Measurements from ENCODE around the gene RASGEF1B.
"Not testable (repeated sequence)": the region's sequence is repeated elsewhere in the genome, so short reads cannot be mapped to it uniquely, and the experiment has no call there.

RASGEF1B gene

DNA sequence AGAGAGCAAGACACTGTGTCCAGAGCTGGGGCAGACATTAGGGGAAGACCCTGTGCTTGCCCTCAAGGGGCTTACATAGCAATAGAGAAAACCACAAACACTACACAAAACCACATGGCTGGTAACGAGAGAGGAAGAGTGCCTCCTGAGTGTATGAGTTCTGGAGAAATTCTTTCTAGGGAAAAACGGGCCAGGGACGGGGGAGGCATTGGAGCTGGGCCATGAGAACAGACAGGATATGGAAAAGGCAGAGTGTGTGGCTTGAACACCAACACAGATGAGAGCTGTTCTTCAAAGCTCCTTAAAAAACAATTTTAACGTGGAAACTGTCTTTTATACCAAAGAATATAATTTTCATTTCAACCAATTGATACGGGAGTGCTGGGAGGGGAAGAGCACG, 42.7 kb downstream of the RASGEF1B start:
- no peak for DNase-seq (ENCODE audit: low read depth)

DNA sequence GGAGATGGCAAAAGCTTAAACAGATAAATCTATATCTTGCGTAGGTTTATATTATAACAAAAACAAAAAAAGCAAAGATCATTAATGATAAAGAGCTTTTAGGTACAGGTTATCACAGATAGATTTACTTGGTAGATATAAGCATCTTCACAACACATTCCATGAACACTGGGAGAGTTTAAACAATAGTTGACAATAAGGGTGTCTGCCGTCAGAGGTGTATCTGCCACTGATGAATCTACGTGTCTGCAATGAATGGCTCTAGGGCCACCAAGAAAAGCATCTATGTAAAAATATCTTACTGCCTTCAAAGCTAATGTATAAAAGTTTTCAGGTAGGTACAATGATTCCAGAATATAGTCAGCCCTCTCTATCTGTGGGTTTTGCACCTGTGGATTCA, 43.7 kb downstream of the RASGEF1B start:
- no peak for DNase-seq (ENCODE audit: low read depth)

DNA sequence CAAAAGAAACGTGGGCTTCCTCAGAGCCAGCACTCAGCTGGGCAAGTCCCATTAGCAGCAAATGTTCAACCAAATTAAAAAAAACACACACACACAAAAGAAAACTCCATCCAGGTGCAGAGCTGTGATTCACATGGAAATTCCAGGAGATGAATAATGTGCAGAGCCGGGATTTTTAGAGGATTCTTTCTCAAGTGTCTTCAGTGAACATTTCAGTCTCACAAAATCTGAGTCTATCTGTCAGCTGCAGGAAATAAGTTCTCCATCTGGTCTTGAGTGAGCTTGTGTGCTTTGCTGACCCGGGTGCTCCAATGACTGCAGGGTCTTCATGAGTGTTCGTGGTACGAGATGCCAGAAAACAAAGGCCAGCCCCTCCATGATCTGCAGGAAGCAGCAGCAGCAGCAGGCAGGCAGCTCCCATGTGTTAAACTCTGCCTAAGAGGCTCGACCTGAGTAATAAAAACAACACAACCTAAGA, 44.3 kb downstream of the RASGEF1B start:
- no peak for DNase-seq (ENCODE audit: low read depth)

DNA sequence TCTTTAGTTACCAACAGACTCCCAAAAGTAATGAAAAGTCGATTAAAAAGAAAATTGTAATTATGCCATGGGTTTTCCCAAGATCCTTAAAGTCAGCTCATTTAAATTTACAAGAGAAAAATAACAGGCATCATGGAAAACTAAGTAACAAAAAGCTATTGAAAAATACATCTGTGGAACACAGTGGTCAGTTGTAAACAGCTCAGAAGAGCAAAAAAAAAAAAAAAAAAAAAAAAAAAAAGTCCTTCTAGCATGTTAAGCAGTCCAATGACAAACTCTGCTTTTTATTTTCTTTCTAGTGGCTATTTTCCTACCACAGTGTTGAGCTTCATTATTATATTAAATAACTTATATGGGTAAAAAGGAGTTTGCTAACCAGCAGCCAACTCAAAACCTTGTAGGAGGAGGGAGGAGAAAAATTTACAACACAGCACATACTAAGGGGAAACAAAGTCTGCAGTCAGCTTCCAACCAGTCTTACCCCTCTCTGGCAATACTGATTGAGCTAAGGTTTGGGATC, 44.9 kb downstream of the RASGEF1B start:
- DNase-seq (ENCODE audit: low read depth), result no peak

DNA sequence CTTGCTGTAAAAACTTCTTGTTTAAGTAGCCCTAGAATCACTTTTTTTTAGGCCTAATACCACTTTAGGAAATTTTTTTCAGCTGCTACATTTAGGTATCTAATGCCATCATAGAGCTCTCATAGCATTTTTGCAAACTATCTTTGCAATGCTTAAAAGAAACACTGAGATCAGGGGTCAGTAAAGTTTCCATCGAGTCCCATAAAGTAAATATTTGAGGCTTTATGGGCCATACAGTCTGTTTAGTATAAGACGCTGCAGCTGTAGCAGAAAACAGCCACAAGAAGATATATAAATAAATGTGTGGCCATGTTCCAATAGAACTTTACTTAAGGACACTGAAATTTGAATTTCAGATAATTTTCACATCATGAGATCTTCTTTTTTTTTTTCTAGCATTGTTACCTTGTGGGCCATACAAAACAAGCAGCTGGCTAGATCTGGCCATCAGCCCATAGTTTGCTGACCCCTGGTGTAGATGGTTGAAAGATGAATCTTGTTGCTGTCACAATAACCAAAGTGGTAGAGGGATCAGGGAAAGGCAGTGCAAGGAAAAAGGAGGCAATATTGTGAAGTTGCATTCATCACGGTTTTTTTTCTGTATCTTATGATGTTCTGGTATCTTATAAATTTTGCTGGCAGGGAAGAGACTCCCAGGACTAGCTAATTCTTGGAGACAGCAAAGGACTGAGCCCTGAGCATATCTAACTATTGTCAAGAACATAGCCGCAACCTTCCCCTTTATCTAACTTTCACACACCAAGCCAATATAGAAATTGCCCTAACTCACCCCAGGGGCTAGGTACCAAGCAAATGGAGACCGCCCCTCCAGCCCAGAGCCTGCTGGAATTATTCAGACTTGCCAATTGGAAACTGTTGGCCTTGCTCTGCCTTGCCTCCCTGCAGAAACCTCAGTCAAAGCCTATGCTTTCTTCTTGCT, 46.6 kb downstream of the RASGEF1B start:
- DNase-seq (ENCODE audit: low read depth), result no peak

DNA sequence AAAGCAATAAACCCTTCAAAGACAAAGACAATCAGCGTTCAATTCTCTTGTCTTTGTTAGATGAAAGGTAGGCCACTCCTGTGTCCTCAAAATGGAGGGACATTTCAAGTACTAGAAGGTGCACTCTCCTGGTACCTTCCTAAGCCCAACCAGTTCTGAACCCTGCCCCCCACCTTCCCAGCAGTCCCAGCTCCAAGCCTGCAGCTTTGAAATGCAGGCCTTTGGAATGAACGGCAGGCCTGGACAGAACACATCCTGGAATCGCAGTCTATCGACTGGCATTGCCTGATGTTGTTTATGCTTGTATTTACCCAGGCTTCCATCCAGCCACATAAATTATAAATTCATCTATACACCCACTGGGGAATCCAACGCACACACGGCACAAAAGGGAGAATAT, 47.4 kb downstream of the RASGEF1B start:
- DNase-seq (ENCODE audit: low read depth), result no peak

DNA sequence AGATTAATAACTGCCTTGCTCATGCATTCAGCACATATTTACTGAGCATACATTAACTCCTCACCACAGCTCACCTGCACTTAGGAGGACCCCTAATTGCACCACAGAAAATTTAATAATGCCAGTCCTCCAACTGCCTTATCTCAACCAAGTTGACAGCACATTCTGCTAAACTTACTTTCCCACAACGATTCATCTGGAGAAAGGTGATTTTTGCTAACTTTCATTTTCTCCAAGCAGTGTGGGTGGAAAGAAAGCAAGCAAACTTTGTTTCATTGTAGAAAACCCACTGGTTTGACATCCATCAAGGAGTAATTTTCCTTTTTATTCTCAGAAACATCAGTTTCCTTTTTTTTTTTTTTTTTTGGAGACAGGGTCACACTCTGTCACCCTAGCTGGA, 49.1 kb downstream of the RASGEF1B start:
- DNase-seq (ENCODE audit: low read depth), result no peak

DNA sequence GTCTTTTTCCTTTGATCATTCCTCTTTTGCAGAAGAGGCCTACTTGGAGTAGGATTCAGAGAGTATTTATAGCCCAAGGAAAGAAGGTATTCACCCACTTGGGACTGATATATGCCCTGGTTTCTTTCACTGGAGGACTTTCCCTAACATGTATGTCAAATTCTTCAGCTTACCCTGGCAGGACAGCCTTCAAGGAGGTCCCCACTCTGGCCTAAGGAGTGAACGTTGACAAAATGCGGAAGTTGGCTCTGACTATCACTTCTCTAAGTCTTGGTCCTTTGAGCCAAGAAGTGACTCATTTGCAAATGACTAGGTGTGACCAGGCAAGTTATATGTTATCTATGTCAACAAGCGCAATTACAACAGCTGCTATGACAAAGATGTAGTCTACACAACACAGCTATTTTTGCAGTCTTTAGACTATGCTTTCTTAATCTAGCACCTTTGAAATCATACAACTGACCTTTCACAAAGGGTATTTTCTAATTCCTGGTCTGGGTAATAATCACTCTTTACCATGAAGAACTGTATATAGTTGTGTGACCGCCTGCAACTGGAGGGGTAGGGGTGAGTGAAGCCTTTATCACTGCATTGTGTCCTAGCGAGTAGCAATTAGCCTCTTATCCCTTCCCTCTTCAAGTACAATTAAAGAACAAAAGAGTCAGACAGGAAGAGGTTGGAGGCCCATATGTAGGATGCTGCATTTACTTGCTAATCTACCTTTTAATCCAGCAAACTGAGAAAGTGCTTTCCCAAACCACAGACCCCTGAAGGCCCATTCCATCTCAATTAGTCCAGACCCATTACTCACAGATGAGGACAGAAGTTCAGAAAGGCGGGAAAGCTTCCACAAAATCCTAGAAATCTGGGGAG, 50.1 kb downstream of the RASGEF1B start:
- DNase-seq (ENCODE audit: low read depth), result no peak

DNA sequence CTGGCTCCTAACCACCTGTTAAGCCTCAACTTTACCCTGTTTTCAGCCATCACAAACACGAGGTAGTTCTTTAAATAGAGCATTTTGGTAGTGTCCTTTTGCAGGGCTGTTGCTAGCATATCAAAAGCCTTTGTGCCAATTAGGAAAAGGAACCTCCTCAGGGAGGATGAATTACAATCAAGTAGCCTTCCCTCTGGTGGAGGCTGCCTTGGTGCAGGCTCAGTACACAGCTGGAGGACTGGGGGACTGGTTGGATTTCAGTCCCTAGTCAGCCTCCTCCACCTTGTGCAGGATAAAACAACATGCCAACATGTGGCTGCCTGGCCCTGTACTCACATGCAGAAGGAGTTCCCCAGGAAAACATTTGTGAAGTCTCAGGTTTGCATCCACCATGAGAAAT, 53.1 kb downstream of the RASGEF1B start:
- DNase-seq (ENCODE audit: low read depth), result no peak

DNA sequence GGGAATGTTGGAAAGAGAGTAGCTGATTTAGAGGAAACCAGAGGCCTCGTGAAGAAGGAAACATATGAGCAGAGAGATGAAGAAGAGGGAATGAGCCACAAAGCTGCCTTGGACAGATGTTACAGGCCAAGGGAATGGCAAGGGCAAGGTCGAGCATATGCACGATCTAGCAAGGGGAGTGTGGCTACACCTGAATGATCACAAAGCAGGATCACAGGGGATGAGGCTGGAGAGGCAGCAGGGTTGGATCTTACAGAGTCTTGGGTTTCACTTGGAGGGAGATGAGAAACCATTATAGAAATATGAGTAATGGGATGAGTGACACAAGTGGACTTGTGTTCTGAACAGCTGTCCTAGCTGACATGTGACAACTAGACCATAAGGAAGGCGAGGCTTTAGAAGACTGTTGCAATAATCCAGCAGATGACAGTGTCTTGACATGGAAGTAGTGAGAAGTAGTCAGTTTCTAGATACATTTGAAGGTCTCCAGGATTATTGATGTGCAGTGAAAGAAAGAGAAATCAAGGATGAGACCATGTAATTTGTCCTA, 58.7 kb downstream of the RASGEF1B start:
- no peak for DNase-seq (ENCODE audit: low read depth)

DNA sequence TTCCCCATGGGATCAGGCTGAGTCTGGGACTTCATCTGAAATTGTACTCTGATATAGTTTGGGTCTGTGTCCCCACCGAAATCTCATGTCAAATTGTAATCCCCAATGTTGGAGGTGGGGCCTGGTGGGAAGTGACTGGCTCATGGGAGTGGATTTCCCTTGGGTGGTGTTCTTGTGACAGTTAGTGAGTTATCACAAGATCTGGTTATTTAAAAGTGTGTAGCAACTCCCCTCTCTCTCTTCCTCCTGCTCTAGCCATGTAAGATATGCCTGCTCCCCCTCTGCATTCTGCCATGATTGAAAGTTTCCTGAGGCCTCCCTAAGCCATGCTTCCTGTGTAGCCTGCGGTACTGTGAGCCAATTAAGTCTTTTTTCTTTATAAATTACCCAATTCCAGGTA, 61.0 kb downstream of the RASGEF1B start:
- no peak for DNase-seq (ENCODE audit: low read depth)

DNA sequence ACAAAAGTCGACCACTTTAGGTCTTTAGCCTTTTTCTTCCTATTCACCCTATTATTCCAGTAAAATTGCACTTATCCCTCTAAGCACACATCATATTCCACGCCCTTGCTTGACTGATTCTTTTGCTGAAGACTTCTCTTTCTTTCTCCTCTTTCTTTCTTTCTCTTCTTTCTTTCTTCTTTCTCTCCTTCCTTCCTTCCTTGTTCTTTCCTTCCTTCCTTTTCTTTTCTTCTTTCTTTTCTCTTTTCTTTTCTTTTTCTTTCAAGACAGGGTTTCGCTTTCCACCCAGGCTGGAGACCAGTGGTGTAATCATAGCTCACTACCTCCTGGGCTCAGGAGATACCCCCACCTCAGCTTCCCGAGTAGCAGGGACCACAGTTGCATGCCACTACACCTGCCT, 61.9 kb downstream of the RASGEF1B start:
- no peak for DNase-seq (ENCODE audit: low read depth)

DNA sequence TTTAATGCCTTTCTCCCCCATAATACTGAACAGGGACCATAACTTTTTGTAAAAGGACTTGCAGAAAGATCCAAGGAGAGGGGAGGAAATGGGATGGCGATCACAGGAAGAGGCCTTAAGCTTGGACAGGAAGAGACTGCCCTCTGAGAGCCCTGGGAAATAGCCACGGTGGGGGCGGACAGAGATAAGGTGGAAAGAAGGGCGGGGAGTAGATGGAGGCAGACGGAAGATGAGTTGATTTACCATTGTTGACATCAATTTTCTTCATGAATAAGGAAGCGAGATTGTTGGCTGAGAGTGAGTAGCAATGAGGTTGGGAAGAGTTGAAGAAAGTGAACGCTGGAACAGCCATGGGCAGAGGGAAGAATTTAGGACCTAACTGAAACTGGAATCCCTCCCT, 63.4 kb downstream of the RASGEF1B start:
- no peak for DNase-seq (ENCODE audit: low read depth)

DNA sequence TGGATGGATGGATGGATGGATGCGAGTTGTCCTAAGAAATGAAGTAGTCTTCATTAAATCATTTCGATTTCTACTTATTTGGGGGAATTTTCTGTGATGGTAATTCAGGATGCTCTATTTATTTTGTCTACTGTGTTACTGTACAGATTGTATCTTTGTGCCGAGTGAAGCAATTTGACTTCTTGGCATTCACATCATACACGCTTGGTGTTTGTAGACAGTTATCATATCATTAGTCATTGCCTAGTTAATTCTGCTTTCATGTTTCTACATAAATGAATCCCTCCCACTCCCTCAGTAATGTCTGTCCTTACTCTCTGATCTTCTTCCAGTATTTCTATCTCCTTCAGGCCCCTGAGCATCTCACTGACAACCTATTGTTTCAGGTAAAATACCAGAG, 64.0 kb downstream of the RASGEF1B start:
- DNase-seq (ENCODE audit: low read depth), result no peak

DNA sequence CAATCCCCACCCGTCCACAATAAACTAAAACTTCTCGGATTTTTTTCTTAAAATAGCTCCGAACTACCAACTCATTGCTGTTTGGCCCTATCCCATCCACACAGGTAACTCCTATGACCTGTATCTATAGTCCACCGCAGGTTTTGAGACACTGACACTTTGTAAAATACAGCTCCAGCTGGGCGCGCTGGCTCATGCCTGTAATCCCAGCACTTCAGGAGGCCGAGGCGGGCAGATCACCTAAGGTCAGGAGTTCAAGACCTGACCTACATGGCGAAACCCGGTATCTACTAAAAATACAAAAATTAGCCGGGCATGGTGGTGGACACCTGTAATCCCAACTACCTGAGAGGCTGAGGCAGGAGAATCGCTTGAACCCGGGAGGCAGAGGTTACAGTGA, 65.2 kb downstream of the RASGEF1B start:
- DNase-seq (ENCODE audit: low read depth), result not testable (repeated sequence)

DNA sequence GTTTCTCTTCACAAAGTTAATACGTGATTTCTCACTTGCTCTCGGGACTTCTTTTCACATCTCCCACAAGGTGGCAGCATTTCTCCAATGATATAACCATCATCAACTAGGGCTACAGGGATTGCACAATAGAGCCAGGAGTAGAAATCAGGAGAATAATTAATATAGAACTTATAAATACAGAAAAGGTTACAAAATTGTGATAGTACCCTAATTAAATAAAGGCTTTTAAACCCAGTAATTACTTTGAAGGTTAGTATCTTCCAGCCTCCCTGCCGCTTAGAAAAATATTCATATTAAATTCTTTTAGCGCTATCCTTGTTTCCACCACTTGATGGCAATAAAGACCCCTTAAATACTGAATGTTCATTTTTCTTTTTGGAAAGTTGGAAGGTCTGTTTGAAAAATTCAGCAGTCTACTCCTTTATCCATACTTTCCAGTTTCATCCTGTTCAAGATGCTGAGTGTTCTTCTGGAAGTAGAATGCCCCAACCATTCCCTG, 65.8 kb downstream of the RASGEF1B start:
- DNase-seq (ENCODE audit: low read depth), result peak; percentile 69

DNA sequence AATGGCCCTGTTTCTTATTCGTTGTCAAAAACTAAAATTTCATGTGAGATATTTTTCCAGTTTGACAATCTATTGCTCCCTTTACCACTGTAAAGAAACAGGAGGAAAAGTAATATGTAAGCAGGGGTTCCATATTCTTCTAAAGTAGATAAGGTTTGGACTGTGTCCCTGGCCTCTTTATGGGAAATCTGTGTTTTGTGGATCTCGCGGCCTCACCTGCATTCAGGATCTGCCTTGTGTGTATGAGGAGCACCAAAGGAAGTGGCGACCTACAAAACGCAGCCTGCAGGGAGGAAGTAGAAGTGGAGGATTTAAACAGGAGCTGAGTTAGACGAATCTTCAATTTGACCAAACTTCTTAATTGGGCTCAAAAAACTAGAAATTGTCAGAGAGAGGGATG, 67.0 kb downstream of the RASGEF1B start:
- no peak for DNase-seq (ENCODE audit: low read depth)

DNA sequence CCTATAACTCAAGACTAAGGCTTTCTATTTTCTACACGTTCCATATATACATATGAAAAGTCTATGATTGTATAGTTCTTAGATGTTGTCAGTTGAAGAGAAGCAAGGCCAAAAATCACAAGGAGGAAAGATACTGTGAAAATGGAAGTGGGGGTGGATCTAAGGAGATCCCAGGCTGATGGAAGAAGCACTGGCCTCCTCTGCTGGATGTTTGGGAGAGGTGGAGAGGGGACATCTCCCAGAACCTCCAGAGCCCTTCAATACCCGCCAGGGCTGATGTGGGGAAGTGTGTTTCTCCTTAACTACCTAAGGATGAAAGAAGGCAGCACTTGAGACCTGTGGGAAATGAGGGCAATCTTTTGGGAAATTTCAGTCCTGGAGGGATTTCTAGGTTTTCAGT, 67.4 kb downstream of the RASGEF1B start:
- no peak for DNase-seq (ENCODE audit: low read depth)

DNA sequence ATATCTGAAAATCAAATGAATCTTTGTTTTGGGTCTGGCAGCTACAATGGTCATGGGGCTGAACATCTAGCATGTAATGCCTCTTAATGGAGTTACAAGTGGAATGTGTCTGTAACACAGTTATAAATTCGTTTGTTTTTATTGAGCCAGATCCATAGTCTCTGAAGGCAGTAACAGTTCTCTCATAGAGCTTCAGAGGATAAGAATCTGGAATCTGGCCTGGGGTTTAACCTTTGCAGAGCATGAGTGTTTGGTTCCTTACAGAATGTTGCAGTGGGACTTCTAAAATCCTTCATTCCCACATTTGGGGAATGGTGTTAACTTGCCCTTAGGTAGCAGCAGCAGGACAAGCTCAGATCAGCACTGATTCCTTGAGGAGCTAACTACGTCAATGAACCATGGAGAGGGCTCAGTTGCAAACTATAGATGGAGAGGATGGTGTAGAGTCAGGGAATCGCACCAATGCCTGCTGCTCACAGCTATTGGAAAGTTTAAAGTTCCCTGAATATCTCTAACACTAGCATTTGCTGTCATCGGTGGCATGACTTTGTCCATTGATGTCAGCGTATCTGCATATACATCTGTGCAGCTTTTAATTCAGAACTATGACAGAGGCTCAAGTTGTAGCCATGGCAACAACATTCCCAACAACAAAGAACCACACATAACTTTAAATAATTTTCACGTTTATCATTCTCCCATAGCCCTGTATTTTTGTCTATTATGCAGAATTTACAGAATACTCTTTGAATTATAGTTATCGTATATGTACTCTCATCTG, 72.2 kb downstream of the RASGEF1B start:
- DNase-seq (ENCODE audit: low read depth), result no peak

DNA sequence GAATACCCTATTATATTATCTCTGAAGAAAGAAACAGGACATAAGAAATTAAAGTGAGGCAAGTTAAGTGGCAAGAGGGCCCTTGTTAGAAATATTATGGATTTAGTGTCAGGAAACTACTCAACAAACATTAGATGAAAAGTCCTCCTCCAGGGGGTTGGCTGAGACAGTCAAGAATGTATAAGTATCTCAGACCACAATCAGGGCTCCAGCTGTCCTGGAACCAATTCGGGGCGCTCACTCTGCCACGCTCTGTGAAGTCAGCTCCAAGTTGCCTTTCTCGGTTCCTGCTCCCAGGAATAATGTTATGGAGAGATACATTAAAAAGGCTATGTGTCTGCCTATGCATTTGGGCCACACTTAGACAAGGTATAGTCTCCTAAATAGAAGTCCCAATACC, 73.3 kb downstream of the RASGEF1B start:
- DNase-seq (ENCODE audit: low read depth), result no peak

DNA sequence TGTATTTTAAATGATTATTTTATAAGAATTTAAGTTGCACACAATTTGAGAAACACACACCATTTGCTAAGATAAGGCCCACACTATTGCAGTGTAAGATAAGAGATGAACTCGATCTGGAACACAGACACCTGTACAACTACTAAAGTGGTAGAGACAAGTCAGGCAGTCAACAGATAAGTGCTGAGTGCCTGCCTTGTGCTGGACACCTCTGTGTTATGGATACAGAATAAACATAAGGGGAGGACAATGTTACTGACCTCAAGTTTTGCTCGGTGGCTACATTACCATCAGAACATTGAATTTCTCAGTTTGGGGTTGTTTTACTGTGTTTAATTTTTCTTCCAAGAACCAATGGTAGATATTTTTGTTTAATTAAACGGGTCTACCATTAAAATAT, 74.1 kb downstream of the RASGEF1B start:
- no peak for DNase-seq (ENCODE audit: low read depth)
